ENCODE measurements around the gene NUDCD2.

- TF ChIP-seq CTCF (IDR thresholded peaks at IDR 0.05) (no peak), POLR2A (IDR thresholded peaks at IDR 0.05) (no peak)
Measured at GRCh38 chr5:163410505-163410904, 49.4 kb downstream of the NUDCD2 start.
